Measurements from ENCODE around the gene MTM1.

- TF ChIP-seq CTCF (IDR thresholded peaks at IDR 0.05) (no peak), EZH2 (IDR thresholded peaks at IDR 0.05; ENCODE audit: borderline replicate concordance, insufficient read depth, low read depth, low read length, poor library complexity, severe bottlenecking) (no peak)
Observed at GRCh38 chrX:150715184-150715583, 146.8 kb downstream of the MTM1 start.

All from B cell (primary cell).